Measurements from ENCODE around the gene PTPRD. TPM values are rescaled to one million over a fixed set of nuclear protein-coding genes. Genes with fewer than 3 reads are reported as not detected.

Gene PTPRD
- polyA plus RNA-seq, 1 experiment = 0.39 TPM

DNA sequence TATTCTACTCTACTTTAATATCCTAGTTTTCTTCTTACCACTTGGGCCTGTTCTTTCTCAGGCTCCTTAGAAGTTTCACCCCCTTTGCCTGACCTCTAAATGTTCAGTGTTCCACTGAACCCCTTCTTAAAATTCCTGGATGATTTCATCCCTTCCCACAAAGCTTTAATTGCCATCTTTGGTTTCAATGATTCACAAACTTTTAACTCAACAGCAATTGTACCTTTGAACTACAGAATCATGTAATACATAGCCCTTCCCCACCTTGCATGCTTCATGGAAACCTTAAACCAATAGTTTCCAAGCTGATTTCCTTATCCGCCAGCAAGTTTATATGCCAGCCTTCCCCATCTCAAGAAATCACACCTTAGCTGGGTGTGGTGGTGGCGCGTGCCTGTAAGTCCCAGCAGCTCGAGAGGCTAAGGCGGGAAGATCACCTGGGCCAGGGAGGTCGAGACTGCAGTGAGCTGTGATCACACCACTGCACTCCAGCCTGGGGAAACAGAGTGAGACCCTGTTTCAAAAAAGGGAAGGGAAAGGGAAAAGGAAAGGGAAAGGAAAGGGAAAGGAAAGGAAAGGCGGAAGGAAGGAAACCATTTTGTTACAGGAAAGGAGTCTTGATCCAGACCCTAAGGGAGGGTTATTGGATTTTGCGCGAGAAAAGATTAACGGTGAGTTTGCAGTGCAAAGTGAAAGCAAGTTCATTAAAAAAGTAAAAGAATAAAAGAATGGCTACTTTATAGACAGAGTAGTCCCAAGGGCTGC lies 1789.5 kb downstream of the PTPRD start:
- no peak overlapping the region for H3K4me3 ChIP-seq (ENCODE audit: low read depth, low read length)
- ChIA-PET CTCF (no interaction called here), POLR2A (no interaction called here)
- DNase-seq (ENCODE audit: low read depth) = no peak
- H3K27me3 ChIP-seq (ENCODE audit: control insufficient read depth, insufficient read depth, low read length) = no peaks in the 10 kb centered on the region
- TF ChIP-seq, protein P1, sequence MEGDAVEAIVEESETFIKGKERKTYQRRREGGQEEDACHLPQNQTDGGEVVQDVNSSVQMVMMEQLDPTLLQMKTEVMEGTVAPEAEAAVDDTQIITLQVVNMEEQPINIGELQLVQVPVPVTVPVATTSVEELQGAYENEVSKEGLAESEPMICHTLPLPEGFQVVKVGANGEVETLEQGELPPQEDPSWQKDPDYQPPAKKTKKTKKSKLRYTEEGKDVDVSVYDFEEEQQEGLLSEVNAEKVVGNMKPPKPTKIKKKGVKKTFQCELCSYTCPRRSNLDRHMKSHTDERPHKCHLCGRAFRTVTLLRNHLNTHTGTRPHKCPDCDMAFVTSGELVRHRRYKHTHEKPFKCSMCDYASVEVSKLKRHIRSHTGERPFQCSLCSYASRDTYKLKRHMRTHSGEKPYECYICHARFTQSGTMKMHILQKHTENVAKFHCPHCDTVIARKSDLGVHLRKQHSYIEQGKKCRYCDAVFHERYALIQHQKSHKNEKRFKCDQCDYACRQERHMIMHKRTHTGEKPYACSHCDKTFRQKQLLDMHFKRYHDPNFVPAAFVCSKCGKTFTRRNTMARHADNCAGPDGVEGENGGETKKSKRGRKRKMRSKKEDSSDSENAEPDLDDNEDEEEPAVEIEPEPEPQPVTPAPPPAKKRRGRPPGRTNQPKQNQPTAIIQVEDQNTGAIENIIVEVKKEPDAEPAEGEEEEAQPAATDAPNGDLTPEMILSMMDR (IDR thresholded peaks at IDR 0.05; ENCODE audit: insufficient read depth, low read depth, low read length) = no peak
- no peaks in the 10 kb centered on the region for H3K36me3 ChIP-seq (ENCODE audit: control insufficient read depth, insufficient read depth, low read length)

- TF ChIP-seq, protein P1 (IDR thresholded peaks at IDR 0.05; ENCODE audit: insufficient read depth, low read depth, low read length) = no peak
- POLR2A ChIA-PET = no interaction called here
- H3K27me3 ChIP-seq (ENCODE audit: control insufficient read depth, insufficient read depth, low read length) = no peaks in the 10 kb centered on the region
- CTCF ChIA-PET = no interaction called here
- DNase-seq (ENCODE audit: low read depth) = no peak
- no peak overlapping the region for H3K4me3 ChIP-seq (ENCODE audit: low read depth, low read length)
- H3K36me3 ChIP-seq (ENCODE audit: control insufficient read depth, insufficient read depth, low read length) = no peaks in the 10 kb centered on the region
Measured at GRCh38 chr9:8822667-8823025, 1790.2 kb downstream of the PTPRD start.

- no peak overlapping the region for H3K4me3 ChIP-seq (ENCODE audit: low read depth, low read length)
- CTCF ChIA-PET = no interaction called here
- POLR2A ChIA-PET = no interaction called here
Measured at GRCh38 chr9:8821910-8822666, 1790.7 kb downstream of the PTPRD start.

DNA sequence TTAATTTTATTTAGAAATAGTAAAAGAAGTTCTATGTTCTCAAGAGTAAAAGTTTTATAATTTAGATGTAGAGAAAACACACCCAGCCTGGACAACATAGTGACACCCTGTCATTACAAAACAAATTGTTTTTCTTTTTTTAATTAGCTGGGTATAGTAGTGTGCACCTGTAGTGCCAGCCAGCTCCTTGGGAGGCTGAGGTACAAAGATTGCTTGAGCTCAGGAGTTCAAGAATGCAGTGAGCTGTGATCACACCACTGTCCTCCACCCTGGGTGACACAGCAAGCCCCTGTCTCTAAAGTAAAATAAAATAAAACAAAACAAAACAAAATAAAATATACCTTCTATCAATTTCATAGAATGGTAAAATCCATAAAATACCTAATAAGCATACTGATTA lies 1795.5 kb downstream of the PTPRD start:
- Histone ChIP-seq H3K27me3 (ENCODE audit: control insufficient read depth, insufficient read depth, low read length) (no peaks in the 10 kb centered on the region), H3K36me3 (ENCODE audit: control insufficient read depth, insufficient read depth, low read length) (no peaks in the 10 kb centered on the region), H3K4me3 (ENCODE audit: low read depth, low read length) (no peak overlapping the region)
- ChIA-PET POLR2A (no interaction called here), CTCF (no interaction called here)
- DNase-seq (ENCODE audit: low read depth) = no peak
- TF ChIP-seq, protein P1 (IDR thresholded peaks at IDR 0.05; ENCODE audit: insufficient read depth, low read depth, low read length) = no peak

More at GRCh38 chr9:8821910-8822666, 1790.7 kb downstream of the PTPRD start:
- Histone ChIP-seq H3K27me3 (ENCODE audit: control insufficient read depth, insufficient read depth, low read length) (no peaks in the 10 kb centered on the region), H3K36me3 (ENCODE audit: control insufficient read depth, insufficient read depth, low read length) (no peaks in the 10 kb centered on the region)
- no peak for DNase-seq (ENCODE audit: low read depth)
- TF ChIP-seq, protein P1 (IDR thresholded peaks at IDR 0.05; ENCODE audit: insufficient read depth, low read depth, low read length) = no peak

GRCh38 chr9:8816361-8816760 lies 1796.4 kb downstream of the PTPRD start:
- Histone ChIP-seq H3K27me3 (ENCODE audit: control insufficient read depth, insufficient read depth, low read length) (no peaks in the 10 kb centered on the region), H3K36me3 (ENCODE audit: control insufficient read depth, insufficient read depth, low read length) (no peaks in the 10 kb centered on the region), H3K4me3 (ENCODE audit: low read depth, low read length) (no peak overlapping the region)
- CTCF ChIA-PET = no interaction called here
- POLR2A ChIA-PET = no interaction called here
- DNase-seq (ENCODE audit: low read depth) = no peak
- TF ChIP-seq, protein P1 (IDR thresholded peaks at IDR 0.05; ENCODE audit: insufficient read depth, low read depth, low read length) = no peak
